ENCODE results near the gene PIK3R5. TPM values are rescaled to one million over a fixed set of nuclear protein-coding genes. Genes with fewer than 3 reads are reported as not detected.

The PIK3R5 gene
- total RNA-seq, 2 experiments from 2014 or later, result 0.76 to 1.5 TPM

GRCh38 chr17:8923762-8924161 lies 41.7 kb downstream of the PIK3R5 start:
- Histone ChIP-seq H2AFZ (ENCODE audit: low read length) (no peak overlapping the region), H3K9me3 (ENCODE audit: low read length) (peaks cover 11% of the 10 kb centered on the region; the same call in 1 of the 2 replicates), H3K79me2 (ENCODE audit: insufficient read depth, low read depth, low read length) (no peaks in the 10 kb centered on the region), H3K36me3 (ENCODE audit: insufficient read depth, low read length) (no peaks in the 10 kb centered on the region), H4K20me1 (ENCODE audit: insufficient read depth, low read length) (no peaks in the 10 kb centered on the region), H3K4me2 (ENCODE audit: low read length) (no peak overlapping the region), H3K27ac (ENCODE audit: low read depth, low read length, poor library complexity, severe bottlenecking) (no peak overlapping the region), H3K4me3 (ENCODE audit: low read depth, low read length, poor library complexity, severe bottlenecking) (no peak overlapping the region), H3K4me1 (ENCODE audit: insufficient read depth, low read length, poor library complexity, severe bottlenecking) (no peaks in the 10 kb centered on the region), H3K9me2 (ENCODE audit: insufficient read depth, low read length) (no peaks in the 10 kb centered on the region)
- CTCF ChIA-PET (ENCODE audit: unreplicated experiment), result no interaction called here
- intact Hi-C loops (cut with micrococcal nuclease; ENCODE audit: unreplicated experiment), result no loop called here
- DNase-seq (ENCODE audit: low spot score), result no peak
- TF ChIP-seq, protein P1, sequence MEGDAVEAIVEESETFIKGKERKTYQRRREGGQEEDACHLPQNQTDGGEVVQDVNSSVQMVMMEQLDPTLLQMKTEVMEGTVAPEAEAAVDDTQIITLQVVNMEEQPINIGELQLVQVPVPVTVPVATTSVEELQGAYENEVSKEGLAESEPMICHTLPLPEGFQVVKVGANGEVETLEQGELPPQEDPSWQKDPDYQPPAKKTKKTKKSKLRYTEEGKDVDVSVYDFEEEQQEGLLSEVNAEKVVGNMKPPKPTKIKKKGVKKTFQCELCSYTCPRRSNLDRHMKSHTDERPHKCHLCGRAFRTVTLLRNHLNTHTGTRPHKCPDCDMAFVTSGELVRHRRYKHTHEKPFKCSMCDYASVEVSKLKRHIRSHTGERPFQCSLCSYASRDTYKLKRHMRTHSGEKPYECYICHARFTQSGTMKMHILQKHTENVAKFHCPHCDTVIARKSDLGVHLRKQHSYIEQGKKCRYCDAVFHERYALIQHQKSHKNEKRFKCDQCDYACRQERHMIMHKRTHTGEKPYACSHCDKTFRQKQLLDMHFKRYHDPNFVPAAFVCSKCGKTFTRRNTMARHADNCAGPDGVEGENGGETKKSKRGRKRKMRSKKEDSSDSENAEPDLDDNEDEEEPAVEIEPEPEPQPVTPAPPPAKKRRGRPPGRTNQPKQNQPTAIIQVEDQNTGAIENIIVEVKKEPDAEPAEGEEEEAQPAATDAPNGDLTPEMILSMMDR (conservative IDR thresholded peaks at IDR 0.05; ENCODE audit: low read length), result no peak
- TF ChIP-seq EZH2phosphoT487 (IDR thresholded peaks at IDR 0.05; ENCODE audit: borderline replicate concordance, low read depth, low read length), result no peak
- BruUV-seq (replicated peaks), result no TSS peak
- POLR2A ChIA-PET, result no interaction called here

GRCh38 chr17:8922928-8923327 lies 42.6 kb downstream of the PIK3R5 start:
- Histone ChIP-seq H3K36me3 (ENCODE audit: insufficient read depth, low read length) (no peaks in the 10 kb centered on the region), H2AFZ (ENCODE audit: low read length) (no peak overlapping the region), H3K9me3 (ENCODE audit: low read length) (peaks cover 3% of the 10 kb centered on the region; the same call in 1 of the 2 replicates), H3K9me2 (ENCODE audit: insufficient read depth, low read length) (no peaks in the 10 kb centered on the region), H4K20me1 (ENCODE audit: insufficient read depth, low read length) (no peaks in the 10 kb centered on the region), H3K4me2 (ENCODE audit: low read length) (no peak overlapping the region), H3K4me1 (ENCODE audit: insufficient read depth, low read length, poor library complexity, severe bottlenecking) (no peaks in the 10 kb centered on the region), H3K27ac (ENCODE audit: low read depth, low read length, poor library complexity, severe bottlenecking) (no peak overlapping the region), H3K79me2 (ENCODE audit: insufficient read depth, low read depth, low read length) (no peaks in the 10 kb centered on the region), H3K4me3 (ENCODE audit: low read depth, low read length, poor library complexity, severe bottlenecking) (no peak overlapping the region)
- ChIA-PET POLR2A (no interaction called here), CTCF (ENCODE audit: unreplicated experiment) (no interaction called here)
- TF ChIP-seq, protein P1 (conservative IDR thresholded peaks at IDR 0.05; ENCODE audit: low read length), result no peak
- TF ChIP-seq EZH2phosphoT487 (IDR thresholded peaks at IDR 0.05; ENCODE audit: borderline replicate concordance, low read depth, low read length), result no peak
- DNase-seq (ENCODE audit: low spot score), result no peak
- no TSS peak for BruUV-seq (replicated peaks)
- intact Hi-C loops (cut with micrococcal nuclease; ENCODE audit: unreplicated experiment), result no loop called here

DNA sequence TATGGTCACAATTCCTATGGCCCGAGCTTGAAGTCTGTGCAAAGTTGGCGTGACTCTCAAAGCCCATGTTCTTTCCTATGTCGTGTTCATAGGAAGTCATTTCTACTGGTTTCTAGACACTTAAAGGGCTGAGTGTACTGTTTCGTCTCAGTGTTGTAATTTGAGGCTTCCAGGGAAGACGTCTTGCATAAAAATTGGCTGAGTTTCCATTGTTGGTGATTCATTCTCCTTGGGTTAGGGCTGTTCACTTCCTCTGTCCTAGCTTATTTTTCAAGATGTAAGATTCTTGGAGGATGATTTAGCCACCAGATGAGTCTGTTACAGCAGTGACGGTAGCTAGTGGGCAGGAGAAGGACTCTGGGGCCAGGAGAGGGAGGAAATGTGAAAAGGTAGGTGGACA lies 43.1 kb downstream of the PIK3R5 start:
- H3K27ac ChIP-seq (ENCODE audit: low read depth, low read length, poor library complexity, severe bottlenecking), result no peak overlapping the region
- intact Hi-C loops (cut with micrococcal nuclease; ENCODE audit: unreplicated experiment), result no loop called here
- H3K4me1 ChIP-seq (ENCODE audit: insufficient read depth, low read length, poor library complexity, severe bottlenecking), result no peaks in the 10 kb centered on the region
- H3K9me2 ChIP-seq (ENCODE audit: insufficient read depth, low read length), result no peaks in the 10 kb centered on the region
- no peaks in the 10 kb centered on the region for H4K20me1 ChIP-seq (ENCODE audit: insufficient read depth, low read length)
- no peak for DNase-seq (ENCODE audit: low spot score)
- no peaks in the 10 kb centered on the region for H3K79me2 ChIP-seq (ENCODE audit: insufficient read depth, low read depth, low read length)
- H3K4me3 ChIP-seq (ENCODE audit: low read depth, low read length, poor library complexity, severe bottlenecking), result no peak overlapping the region
- no peak overlapping the region for H3K4me2 ChIP-seq (ENCODE audit: low read length)
- H3K36me3 ChIP-seq (ENCODE audit: insufficient read depth, low read length), result no peaks in the 10 kb centered on the region
- H3K9me3 ChIP-seq (ENCODE audit: low read length), result no peaks in the 10 kb centered on the region
- BruUV-seq (replicated peaks), result no TSS peak
- no peak for TF ChIP-seq EZH2phosphoT487 (IDR thresholded peaks at IDR 0.05; ENCODE audit: borderline replicate concordance, low read depth, low read length)
- TF ChIP-seq, protein P1 (conservative IDR thresholded peaks at IDR 0.05; ENCODE audit: low read length), result no peak
- CTCF ChIA-PET (ENCODE audit: unreplicated experiment), result no interaction called here
- H2AFZ ChIP-seq (ENCODE audit: low read length), result no peak overlapping the region
- POLR2A ChIA-PET, result no interaction called here

Data from OCI-LY7 (cell line).